HepG2 (cell line): Measurements from ENCODE around the gene HPCAL4. TPM values are rescaled to one million over a fixed set of nuclear protein-coding genes. Genes with fewer than 3 reads are reported as not detected.

Experiments
- ATAC-seq: fragments of 200-7000 bp; cut with Tn5 transposase; 3 replicates; pipeline ENCODE4 v1.9.1; 2020; ENCODE audit warnings: mild to moderate bottlenecking, moderate library complexity
- BruUV-seq: library from RNA; stranded (reverse); fragments of 400-500 nt; replicated peaks from 2 replicates; lab custom pipeline; 2021; lab: Mats Ljungman, UMichigan
- CTCF ChIA-PET: fragments of 300-600 bp; formaldehyde crosslinking; extraction: SDS; loops from one replicate; lab custom pipeline; 2021; ENCODE audit warnings: low total read pairs, inconsistent platforms, low intra/inter-chr PET ratio; lab: Yijun Ruan, JAX
- POLR2A ChIA-PET: fragments of 350-600 bp; sonication (Branson Sonifier 250); formaldehyde crosslinking; loops from one replicate; lab custom pipeline; 2020; ENCODE audit warnings: antibody characterized with exemption, inconsistent platforms; lab: Yijun Ruan, JAX
- DNase-seq: peaks from one replicate; pipeline ENCODE4 v3.0.0-alpha.2; 2015; ENCODE audit warnings: low spot score
- FAIRE-seq: peaks from 3 replicates; lab custom pipeline; 2011; peaks lifted over from hg19 to GRCh38; lab: Jason Lieb, UNC
- H2AFZ ChIP-seq: one replicate; pipeline ENCODE4 v1.6.1; 2011; ENCODE audit warnings: low read length, inconsistent platforms
- H3K27ac ChIP-seq: fragments of 300-600 bp; 3 replicates; pipeline ENCODE4 v1.8.0; 2011; ENCODE audit warnings: mixed run types, mild to moderate bottlenecking, mixed read lengths, low read length, inconsistent platforms; ENCODE audit not compliant: insufficient read depth; ENCODE audit errors: extremely low read length
- H3K27me3 ChIP-seq, 2 experiments: fragments of 200-600 bp in 1 of 2; 2 replicates in 1 of 2; 3 replicates in 1 of 2; pipeline versions ENCODE4 v1.6.0 to v1.8.0; 2011; ENCODE audit warnings: low read length in 2 of 2, mild to moderate bottlenecking in 2 of 2, moderate library complexity in 2 of 2, inconsistent platforms in 1 of 2; ENCODE audit not compliant: insufficient read depth in 2 of 2, control insufficient read depth in 1 of 2
- H3K36me3 ChIP-seq, 2 experiments: fragments of 200-600 bp in 1 of 2; replicated peaks in 1 of 2; 2 replicates in 1 of 2; 3 replicates in 1 of 2; pipeline versions ENCODE4 v1.5.1 to v1.8.0; 2011; ENCODE audit warnings: low read length in 2 of 2, inconsistent platforms in 1 of 2; ENCODE audit not compliant: insufficient read depth in 2 of 2, control insufficient read depth in 1 of 2
- H3K4me1 ChIP-seq: 2 replicates; pipeline ENCODE4 v1.5.1; 2012; ENCODE audit warnings: low read length, inconsistent platforms; ENCODE audit not compliant: insufficient read depth
- H3K4me2 ChIP-seq: 2 replicates; pipeline ENCODE4 v1.6.0; 2011; ENCODE audit warnings: low read depth, low read length, inconsistent platforms
- H3K4me3 ChIP-seq, 3 experiments: fragments of 200-600 bp in 1 of 3; sonication (generic), shearing (Covaris generic) in 1 of 3; replicated peaks in 1 of 3; 2 replicates each; pipeline ENCODE4 v1.5.1; 2011 to 2016; ENCODE audit warnings: low read length in 3 of 3, inconsistent platforms in 2 of 3, low read depth in 2 of 3, mild to moderate bottlenecking in 2 of 3, control low read depth in 1 of 3, mixed read lengths in 1 of 3; ENCODE audit not compliant: insufficient read depth in 1 of 3
- H3K79me2 ChIP-seq: one replicate; pipeline ENCODE4 v1.6.1; 2011; ENCODE audit warnings: low read length, inconsistent platforms; ENCODE audit not compliant: insufficient read depth
- H3K9ac ChIP-seq: 2 replicates; pipeline ENCODE4 v1.6.0; 2011; ENCODE audit warnings: mild to moderate bottlenecking, low read depth, low read length, inconsistent platforms; ENCODE audit not compliant: insufficient read depth
- H3K9me3 ChIP-seq: 2 replicates; pipeline ENCODE4 v1.5.1; 2012; ENCODE audit warnings: mild to moderate bottlenecking, low read length
- H4K20me1 ChIP-seq: 2 replicates; pipeline ENCODE4 v1.6.0; 2011; ENCODE audit warnings: inconsistent platforms, mild to moderate bottlenecking, low read length, moderate library complexity; ENCODE audit not compliant: insufficient read depth
- BRCA1 ChIP-seq: sonication (generic); formaldehyde crosslinking; IDR thresholded peaks from 2 replicates; pipeline ENCODE4 v1.4.0; 2020; ENCODE audit warnings: missing genetic modification reagents
- HMG20B ChIP-seq: conservative IDR thresholded peaks from 2 replicates; pipeline ENCODE4 v1.6.1; 2016; ENCODE audit warnings: missing genetic modification reagents, missing compliant biosample characterization
- ISX ChIP-seq: sonication (generic); formaldehyde crosslinking; conservative IDR thresholded peaks from 2 replicates; pipeline ENCODE4 v1.5.0; 2020; ENCODE audit warnings: missing genetic modification reagents
- KAT2B ChIP-seq: fragments of 150-350 bp; IDR thresholded peaks from 2 replicates; pipeline ENCODE4 v1.6.1; 2014; ENCODE audit warnings: low read depth, low read length, borderline replicate concordance
- MIER2 ChIP-seq: IDR thresholded peaks from 2 replicates; pipeline ENCODE4 v1.6.1; 2016; ENCODE audit warnings: missing biosample characterization, missing genetic modification reagents
- RARA ChIP-seq: IDR thresholded peaks from 2 replicates; pipeline ENCODE4 v1.6.1; 2016; ENCODE audit warnings: missing genetic modification reagents, missing compliant biosample characterization
- RBM39 ChIP-seq: fragments of 200-400 bp; formaldehyde crosslinking; IDR thresholded peaks from one replicate; pipeline ENCODE4 v1.6.1; 2018; ENCODE audit warnings: antibody characterized with exemption, mild to moderate bottlenecking, low read depth, low read length; ENCODE audit not compliant: poor library complexity, severe bottlenecking
- RFX5 ChIP-seq: IDR thresholded peaks from 2 replicates; pipeline ENCODE4 v1.6.1; 2011; ENCODE audit warnings: low read depth, low read length, improper control_type of control experiment
- SMAD9 ChIP-seq: sonication (generic); formaldehyde crosslinking; IDR thresholded peaks from 2 replicates; pipeline ENCODE4 v1.5.1; 2020; ENCODE audit warnings: mild to moderate bottlenecking, missing genetic modification reagents
- ZNF75D ChIP-seq: sonication (generic); formaldehyde crosslinking; IDR thresholded peaks from 2 replicates; pipeline ENCODE4 v1.8.1; 2023; ENCODE audit warnings: missing genetic modification reagents, mild to moderate bottlenecking, borderline replicate concordance
- ZNF788 ChIP-seq: sonication (generic); formaldehyde crosslinking; IDR thresholded peaks from 2 replicates; pipeline ENCODE4 v1.5.0; 2020; ENCODE audit warnings: mild to moderate bottlenecking, missing genetic modification reagents, borderline replicate concordance
- ZNF879 ChIP-seq: sonication (generic); formaldehyde crosslinking; IDR thresholded peaks from 2 replicates; pipeline ENCODE4 v1.8.1; 2023; ENCODE audit warnings: missing genetic modification reagents
- WGBS: methylation state at CpG from one replicate; pipeline ENCODE4 v1.1.6; 2017; ENCODE audit warnings: low lambda C conversion rate; 5-methylcytosine and 5-hydroxymethylcytosine counted together
- in situ Hi-C: cut with HindIII; loops from 2 replicates; pipeline ENCODE4 v1.10.0; 2017; ENCODE audit warnings: low pct_unique_long_range_greater_than_20kb; ENCODE audit not compliant: extremely low pct_ligation_motif_present
- intact Hi-C: fragments of 100-400 bp; cut with micrococcal nuclease; formaldehyde crosslinking; loops from one replicate; pipeline ENCODE4 v1.10.0; 2022; ENCODE audit not compliant: unreplicated experiment
- polyA plus RNA-seq, 8 experiments: library from polyadenylated mRNA; depleted of rRNA in 3 of 8; stranded (reverse) in 7 of 8; unstranded in 1 of 8; fragments of >200 nt; fragmentation: Illumina TruSeq in 4 of 8; extraction: Trizol in 4 of 8; gene quantifications; 2 replicates each; pipeline versions ENCODE4 v1.2.1 to v1.2.3, GENCODE V29; 2011 to 2016; ENCODE audit warnings: low read depth in 4 of 8, missing spikeins in 1 of 8, mixed read lengths in 1 of 8; ENCODE audit not compliant: insufficient read depth in 1 of 8
- total RNA-seq, 5 experiments: library from RNA; depleted of rRNA; stranded (reverse); fragments of >200 nt; fragmentation: Illumina TruSeq; extraction: Trizol; gene quantifications; 2 replicates each; pipeline ENCODE4 v1.2.3, GENCODE V29; 2016; ENCODE audit warnings: low read depth in 1 of 5
- TF ChIP-seq, protein P1 (sequence below): sonication (generic); formaldehyde crosslinking; IDR thresholded peaks from 2 replicates; pipeline ENCODE4 v1.5.1; 2020; ENCODE audit warnings: mild to moderate bottlenecking, missing genetic modification reagents, moderate library complexity
- TF ChIP-seq, protein P2 (sequence below): sonication (generic); formaldehyde crosslinking; IDR thresholded peaks from 2 replicates; pipeline ENCODE4 v1.5.1; 2020; ENCODE audit warnings: missing genetic modification reagents, mild to moderate bottlenecking, borderline replicate concordance
- TF ChIP-seq, protein P3 (sequence below): sonication (generic); formaldehyde crosslinking; IDR thresholded peaks from 2 replicates; pipeline ENCODE4 v1.4.0; 2020; ENCODE audit warnings: missing genetic modification reagents
- TF ChIP-seq, protein P4 (sequence below): sonication (generic); formaldehyde crosslinking; IDR thresholded peaks from 2 replicates; pipeline ENCODE4 v1.8.1; 2023; ENCODE audit warnings: mild to moderate bottlenecking, missing genetic modification reagents

HPCAL4 gene
- total and polyA plus RNA-seq, 2 of the 13 experiments (the other 11 are each of a cell fraction or from before 2014, with no cell fraction given): not detected

DNA sequence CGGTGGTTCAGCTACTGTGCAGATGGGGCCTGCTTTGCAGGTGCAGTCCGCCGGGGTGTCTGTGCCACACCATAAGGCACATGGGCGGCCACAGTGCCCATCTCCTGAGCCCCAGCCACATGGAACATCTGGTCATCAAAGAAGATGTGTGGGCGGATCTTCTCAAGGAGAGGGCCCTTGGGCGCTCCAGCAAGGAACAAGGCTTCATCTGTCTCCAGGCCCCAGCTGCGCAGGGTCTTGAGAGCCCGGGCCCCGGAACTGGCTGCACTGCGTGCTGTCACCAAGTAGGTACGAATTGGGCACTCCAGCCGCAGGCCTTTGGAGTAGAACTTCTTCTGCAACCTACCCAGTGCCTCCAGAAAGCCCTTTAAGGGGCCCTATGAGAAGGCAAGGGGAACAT is 32.1 kb downstream of the HPCAL4 start:
- POLR2A ChIA-PET: no interaction called here
- CTCF ChIA-PET: interaction anchor here (1.9 kb wide), 1 partner anchor 53 kb away, joined by 10 read pairs; no protein-coding TSS in a partner anchor
- H3K4me2 ChIP-seq: no peak overlapping the region
- TF ChIP-seq HMG20B (CRISPR knock-in tag) (no peak), ZNF788 (CRISPR knock-in tag) (no peak), ISX (CRISPR knock-in tag) (no peak), ZNF879 (CRISPR knock-in tag) (no peak), RARA (no peak), KAT2B (no peak), SMAD9 (CRISPR knock-in tag) (no peak), BRCA1 (CRISPR knock-in tag) (no peak), RFX5 (no peak), RBM39 (no peak), ZNF75D (CRISPR knock-in tag) (no peak), MIER2 (CRISPR knock-in tag) (no peak)
- TF ChIP-seq, protein P1, sequence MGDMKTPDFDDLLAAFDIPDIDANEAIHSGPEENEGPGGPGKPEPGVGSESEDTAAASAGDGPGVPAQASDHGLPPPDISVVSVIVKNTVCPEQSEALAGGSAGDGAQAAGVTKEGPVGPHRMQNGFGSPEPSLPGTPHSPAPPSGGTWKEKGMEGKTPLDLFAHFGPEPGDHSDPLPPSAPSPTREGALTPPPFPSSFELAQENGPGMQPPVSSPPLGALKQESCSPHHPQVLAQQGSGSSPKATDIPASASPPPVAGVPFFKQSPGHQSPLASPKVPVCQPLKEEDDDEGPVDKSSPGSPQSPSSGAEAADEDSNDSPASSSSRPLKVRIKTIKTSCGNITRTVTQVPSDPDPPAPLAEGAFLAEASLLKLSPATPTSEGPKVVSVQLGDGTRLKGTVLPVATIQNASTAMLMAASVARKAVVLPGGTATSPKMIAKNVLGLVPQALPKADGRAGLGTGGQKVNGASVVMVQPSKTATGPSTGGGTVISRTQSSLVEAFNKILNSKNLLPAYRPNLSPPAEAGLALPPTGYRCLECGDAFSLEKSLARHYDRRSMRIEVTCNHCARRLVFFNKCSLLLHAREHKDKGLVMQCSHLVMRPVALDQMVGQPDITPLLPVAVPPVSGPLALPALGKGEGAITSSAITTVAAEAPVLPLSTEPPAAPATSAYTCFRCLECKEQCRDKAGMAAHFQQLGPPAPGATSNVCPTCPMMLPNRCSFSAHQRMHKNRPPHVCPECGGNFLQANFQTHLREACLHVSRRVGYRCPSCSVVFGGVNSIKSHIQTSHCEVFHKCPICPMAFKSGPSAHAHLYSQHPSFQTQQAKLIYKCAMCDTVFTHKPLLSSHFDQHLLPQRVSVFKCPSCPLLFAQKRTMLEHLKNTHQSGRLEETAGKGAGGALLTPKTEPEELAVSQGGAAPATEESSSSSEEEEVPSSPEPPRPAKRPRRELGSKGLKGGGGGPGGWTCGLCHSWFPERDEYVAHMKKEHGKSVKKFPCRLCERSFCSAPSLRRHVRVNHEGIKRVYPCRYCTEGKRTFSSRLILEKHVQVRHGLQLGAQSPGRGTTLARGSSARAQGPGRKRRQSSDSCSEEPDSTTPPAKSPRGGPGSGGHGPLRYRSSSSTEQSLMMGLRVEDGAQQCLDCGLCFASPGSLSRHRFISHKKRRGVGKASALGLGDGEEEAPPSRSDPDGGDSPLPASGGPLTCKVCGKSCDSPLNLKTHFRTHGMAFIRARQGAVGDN: no peak
- TF ChIP-seq, protein P2, sequence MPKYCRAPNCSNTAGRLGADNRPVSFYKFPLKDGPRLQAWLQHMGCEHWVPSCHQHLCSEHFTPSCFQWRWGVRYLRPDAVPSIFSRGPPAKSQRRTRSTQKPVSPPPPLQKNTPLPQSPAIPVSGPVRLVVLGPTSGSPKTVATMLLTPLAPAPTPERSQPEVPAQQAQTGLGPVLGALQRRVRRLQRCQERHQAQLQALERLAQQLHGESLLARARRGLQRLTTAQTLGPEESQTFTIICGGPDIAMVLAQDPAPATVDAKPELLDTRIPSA: no peak
- TF ChIP-seq, protein P3, sequence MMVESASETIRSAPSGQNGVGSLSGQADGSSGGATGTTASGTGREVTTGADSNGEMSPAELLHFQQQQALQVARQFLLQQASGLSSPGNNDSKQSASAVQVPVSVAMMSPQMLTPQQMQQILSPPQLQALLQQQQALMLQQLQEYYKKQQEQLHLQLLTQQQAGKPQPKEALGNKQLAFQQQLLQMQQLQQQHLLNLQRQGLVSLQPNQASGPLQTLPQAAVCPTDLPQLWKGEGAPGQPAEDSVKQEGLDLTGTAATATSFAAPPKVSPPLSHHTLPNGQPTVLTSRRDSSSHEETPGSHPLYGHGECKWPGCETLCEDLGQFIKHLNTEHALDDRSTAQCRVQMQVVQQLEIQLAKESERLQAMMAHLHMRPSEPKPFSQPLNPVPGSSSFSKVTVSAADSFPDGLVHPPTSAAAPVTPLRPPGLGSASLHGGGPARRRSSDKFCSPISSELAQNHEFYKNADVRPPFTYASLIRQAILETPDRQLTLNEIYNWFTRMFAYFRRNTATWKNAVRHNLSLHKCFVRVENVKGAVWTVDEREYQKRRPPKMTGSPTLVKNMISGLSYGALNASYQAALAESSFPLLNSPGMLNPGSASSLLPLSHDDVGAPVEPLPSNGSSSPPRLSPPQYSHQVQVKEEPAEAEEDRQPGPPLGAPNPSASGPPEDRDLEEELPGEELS (CRISPR knock-in tag): no peak
- TF ChIP-seq, protein P4, sequence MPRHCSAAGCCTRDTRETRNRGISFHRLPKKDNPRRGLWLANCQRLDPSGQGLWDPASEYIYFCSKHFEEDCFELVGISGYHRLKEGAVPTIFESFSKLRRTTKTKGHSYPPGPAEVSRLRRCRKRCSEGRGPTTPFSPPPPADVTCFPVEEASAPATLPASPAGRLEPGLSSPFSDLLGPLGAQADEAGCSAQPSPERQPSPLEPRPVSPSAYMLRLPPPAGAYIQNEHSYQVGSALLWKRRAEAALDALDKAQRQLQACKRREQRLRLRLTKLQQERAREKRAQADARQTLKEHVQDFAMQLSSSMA (CRISPR knock-in tag): no peak
- no peaks in the 10 kb centered on the region for H3K36me3 ChIP-seq
- H3K27me3 ChIP-seq: peaks cover 0 to 52% of the 10 kb centered on the region in 2 experiments; a peak in 2 of 5 replicates
- H2AFZ ChIP-seq: no peak overlapping the region
- no peak overlapping the region for H3K4me3 ChIP-seq
- 20% methylated on average over 6 of the region's 12 CpGs for WGBS
- no peak overlapping the region for H3K9ac ChIP-seq
- H3K9me3 ChIP-seq: no peaks in the 10 kb centered on the region
- ATAC-seq: no peak
- no peak overlapping the region for H3K27ac ChIP-seq
- in situ Hi-C loops: no loop called here
- no peak for FAIRE-seq
- intact Hi-C loops: no loop called here
- DNase-seq: no peak
- no peaks in the 10 kb centered on the region for H3K4me1 ChIP-seq
- no peaks in the 10 kb centered on the region for H3K79me2 ChIP-seq
- BruUV-seq: no TSS peak
- no peaks in the 10 kb centered on the region for H4K20me1 ChIP-seq
